WTC11 (cell line): Measurements from ENCODE around the gene ARHGAP18.

ENCODE experiments used
- ATF3 ChIP-seq: sonication (generic); formaldehyde crosslinking; conservative IDR thresholded peaks from 2 replicates; pipeline ENCODE4 v1.8.1; 2022; ENCODE audit warnings: mild to moderate bottlenecking, missing genetic modification reagents
- CTCF ChIP-seq: fragments of 200-600 bp; IDR thresholded peaks from 2 replicates; pipeline ENCODE4 v1.8.0; 2022; ENCODE audit warnings: antibody characterized with exemption
- NR2C2 ChIP-seq: sonication (generic); formaldehyde crosslinking; IDR thresholded peaks from 2 replicates; pipeline ENCODE4 v1.8.0; 2022; ENCODE audit warnings: mild to moderate bottlenecking, missing genetic modification reagents
- PRRX2 ChIP-seq: fragments of 250-450 bp; sonication (Bioruptor Pico); IDR thresholded peaks from 2 replicates; pipeline ENCODE4 v1.8.0; 2021; ENCODE audit warnings: mild to moderate bottlenecking
- USF1 ChIP-seq: sonication (generic); formaldehyde crosslinking; IDR thresholded peaks from 2 replicates; pipeline ENCODE4 v1.8.0; 2022; ENCODE audit warnings: mild to moderate bottlenecking, missing genetic modification reagents
- ZNF121 ChIP-seq: sonication (generic); formaldehyde crosslinking; IDR thresholded peaks from 2 replicates; pipeline ENCODE4 v1.8.0; 2023; ENCODE audit warnings: missing genetic modification reagents
- ZNF263 ChIP-seq: sonication (generic); formaldehyde crosslinking; IDR thresholded peaks from 2 replicates; pipeline ENCODE4 v1.8.1; 2022; ENCODE audit warnings: low read depth, mild to moderate bottlenecking, moderate library complexity, missing genetic modification reagents
- TF ChIP-seq, protein P1 (sequence below): sonication (generic); formaldehyde crosslinking; IDR thresholded peaks from 2 replicates; pipeline ENCODE4 v1.8.0; 2022; ENCODE audit warnings: mild to moderate bottlenecking, missing genetic modification reagents
- TF ChIP-seq, protein P2 (sequence below): sonication (generic); formaldehyde crosslinking; IDR thresholded peaks from 2 replicates; pipeline ENCODE4 v1.8.1; 2022; ENCODE audit warnings: mild to moderate bottlenecking, missing genetic modification reagents, moderate library complexity, borderline replicate concordance

- no peak for TF ChIP-seq CTCF
- no peak for TF ChIP-seq ZNF121
- TF ChIP-seq ZNF263: no peak
- TF ChIP-seq, protein P1, sequence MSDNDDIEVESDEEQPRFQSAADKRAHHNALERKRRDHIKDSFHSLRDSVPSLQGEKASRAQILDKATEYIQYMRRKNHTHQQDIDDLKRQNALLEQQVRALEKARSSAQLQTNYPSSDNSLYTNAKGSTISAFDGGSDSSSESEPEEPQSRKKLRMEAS (CRISPR knock-in tag): no peak
- TF ChIP-seq, protein P2, sequence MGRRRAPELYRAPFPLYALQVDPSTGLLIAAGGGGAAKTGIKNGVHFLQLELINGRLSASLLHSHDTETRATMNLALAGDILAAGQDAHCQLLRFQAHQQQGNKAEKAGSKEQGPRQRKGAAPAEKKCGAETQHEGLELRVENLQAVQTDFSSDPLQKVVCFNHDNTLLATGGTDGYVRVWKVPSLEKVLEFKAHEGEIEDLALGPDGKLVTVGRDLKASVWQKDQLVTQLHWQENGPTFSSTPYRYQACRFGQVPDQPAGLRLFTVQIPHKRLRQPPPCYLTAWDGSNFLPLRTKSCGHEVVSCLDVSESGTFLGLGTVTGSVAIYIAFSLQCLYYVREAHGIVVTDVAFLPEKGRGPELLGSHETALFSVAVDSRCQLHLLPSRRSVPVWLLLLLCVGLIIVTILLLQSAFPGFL (CRISPR knock-in tag): no peak
- no peak for TF ChIP-seq ATF3 (CRISPR knock-in tag)
- TF ChIP-seq NR2C2 (CRISPR knock-in tag): no peak
- TF ChIP-seq PRRX2: no peak
- no peak for TF ChIP-seq USF1 (CRISPR knock-in tag)
Observed at GRCh38 chr6:129615496-129615895, 94.5 kb downstream of the ARHGAP18 start.
